ENCODE measurements around the gene SAMD7.

Gene SAMD7

DNA sequence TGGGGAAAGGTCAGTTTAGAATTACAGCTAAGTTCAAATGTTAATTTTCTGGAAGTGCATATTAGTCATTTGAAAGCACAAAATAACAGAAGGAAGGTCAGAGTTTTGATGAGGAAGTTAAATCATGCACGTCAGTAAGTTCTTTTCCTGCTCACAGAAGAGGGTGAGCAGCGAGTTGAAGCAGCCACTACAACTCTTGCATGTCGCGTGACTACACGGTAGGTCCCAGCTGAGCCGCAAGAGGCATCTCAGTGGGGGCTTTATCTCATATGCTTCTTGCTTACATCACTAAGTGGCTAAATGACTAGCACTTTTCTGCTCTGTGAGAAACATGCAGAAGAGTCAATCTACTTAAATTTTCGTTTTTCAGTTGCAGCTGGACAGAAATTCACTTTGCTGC lies 33.9 kb downstream of the SAMD7 start:
- no peak overlapping the region for H3K4me3 ChIP-seq (replicated peaks; ENCODE audit: low read depth, low read length)
- DNase-seq (ENCODE audit: extremely low read depth, low read depth): no peak
- TF ChIP-seq, protein P1, sequence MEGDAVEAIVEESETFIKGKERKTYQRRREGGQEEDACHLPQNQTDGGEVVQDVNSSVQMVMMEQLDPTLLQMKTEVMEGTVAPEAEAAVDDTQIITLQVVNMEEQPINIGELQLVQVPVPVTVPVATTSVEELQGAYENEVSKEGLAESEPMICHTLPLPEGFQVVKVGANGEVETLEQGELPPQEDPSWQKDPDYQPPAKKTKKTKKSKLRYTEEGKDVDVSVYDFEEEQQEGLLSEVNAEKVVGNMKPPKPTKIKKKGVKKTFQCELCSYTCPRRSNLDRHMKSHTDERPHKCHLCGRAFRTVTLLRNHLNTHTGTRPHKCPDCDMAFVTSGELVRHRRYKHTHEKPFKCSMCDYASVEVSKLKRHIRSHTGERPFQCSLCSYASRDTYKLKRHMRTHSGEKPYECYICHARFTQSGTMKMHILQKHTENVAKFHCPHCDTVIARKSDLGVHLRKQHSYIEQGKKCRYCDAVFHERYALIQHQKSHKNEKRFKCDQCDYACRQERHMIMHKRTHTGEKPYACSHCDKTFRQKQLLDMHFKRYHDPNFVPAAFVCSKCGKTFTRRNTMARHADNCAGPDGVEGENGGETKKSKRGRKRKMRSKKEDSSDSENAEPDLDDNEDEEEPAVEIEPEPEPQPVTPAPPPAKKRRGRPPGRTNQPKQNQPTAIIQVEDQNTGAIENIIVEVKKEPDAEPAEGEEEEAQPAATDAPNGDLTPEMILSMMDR (IDR thresholded peaks at IDR 0.05; ENCODE audit: low read depth, low read length, missing control alignments): no peak

DNA sequence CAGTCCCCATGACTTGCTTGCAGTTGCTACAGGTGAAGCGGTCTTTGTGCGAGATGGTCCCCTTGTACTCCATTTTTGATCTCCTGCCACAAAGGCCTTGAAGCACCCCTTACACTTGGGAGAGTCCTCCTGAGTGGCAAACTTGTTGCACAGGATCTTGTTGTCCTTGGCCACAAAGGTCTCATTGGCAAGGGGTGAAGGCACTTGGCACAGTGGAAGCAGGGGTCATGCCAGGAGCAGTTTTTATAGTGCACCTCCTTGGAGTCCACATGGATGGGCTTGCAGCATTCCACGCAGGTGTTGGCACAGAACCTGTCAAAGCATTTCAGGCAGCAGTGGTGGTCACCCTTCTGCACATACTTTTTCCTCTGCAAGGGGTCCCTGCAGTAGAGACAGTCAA lies 35.0 kb downstream of the SAMD7 start:
- TF ChIP-seq, protein P1 (IDR thresholded peaks at IDR 0.05; ENCODE audit: low read depth, low read length, missing control alignments): no peak
- H3K4me3 ChIP-seq (replicated peaks; ENCODE audit: low read depth, low read length): no peak overlapping the region
- no peak for DNase-seq (ENCODE audit: extremely low read depth, low read depth)

DNA sequence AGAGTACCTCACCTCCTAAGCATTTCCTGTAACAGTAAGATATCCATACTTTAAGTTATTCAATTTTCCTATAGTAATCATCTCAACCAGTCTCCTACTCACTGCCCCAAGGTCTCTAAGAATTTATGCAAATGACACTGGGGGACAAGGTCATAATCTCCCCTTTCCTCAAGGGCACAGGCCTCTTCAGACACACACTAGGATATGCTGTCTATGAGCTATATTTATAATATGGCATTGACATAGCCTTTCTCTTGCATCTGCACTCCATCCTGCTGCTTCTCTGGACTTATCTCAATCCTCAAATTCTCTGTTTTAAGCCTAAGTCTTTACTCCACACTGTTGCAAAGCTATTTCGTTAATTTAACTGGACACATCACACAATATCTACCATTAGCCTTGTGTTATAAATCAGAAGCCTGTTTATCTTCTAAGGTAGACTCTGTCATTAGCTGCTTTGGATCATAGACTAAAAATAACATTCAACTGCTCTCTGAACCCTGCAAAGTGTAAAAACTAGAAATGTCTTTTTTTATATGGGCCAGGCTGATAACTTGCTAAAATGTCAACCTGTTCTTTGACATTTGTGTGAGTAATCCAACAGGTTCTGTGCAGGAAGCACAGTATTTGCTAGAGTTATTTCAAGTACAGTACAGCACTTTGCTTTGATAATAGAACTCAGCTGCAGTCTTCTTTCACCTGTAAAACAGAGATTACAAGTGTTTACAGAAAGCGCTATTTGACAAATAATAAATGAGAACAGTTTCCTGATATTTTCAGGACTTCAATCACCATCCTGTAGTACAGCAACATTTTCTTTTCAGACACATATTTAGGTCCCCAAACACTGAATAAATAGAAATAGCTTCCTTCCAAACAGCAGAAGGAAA lies 37.4 kb downstream of the SAMD7 start:
- no peak for DNase-seq (ENCODE audit: extremely low read depth, low read depth)
- TF ChIP-seq, protein P1 (IDR thresholded peaks at IDR 0.05; ENCODE audit: low read depth, low read length, missing control alignments): no peak
- no peak overlapping the region for H3K4me3 ChIP-seq (replicated peaks; ENCODE audit: low read depth, low read length)

DNA sequence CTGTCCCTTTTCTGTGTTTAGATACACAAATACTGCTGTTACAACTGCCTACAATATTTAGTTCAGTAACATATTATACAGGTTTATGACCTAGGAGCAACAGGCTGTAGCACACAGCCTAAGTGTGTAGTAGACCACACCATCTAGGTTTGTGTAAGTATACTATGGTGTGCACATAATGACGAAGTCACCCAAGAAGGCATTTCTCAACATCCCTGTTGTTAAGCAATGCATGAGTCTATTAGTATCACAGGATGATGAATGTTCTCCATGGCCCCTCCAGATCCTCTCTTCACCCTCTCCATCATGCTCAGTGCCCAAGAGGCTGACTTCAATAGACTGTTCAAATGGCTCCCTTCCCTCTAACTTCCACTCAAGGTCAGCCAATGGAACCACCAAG lies 40.7 kb downstream of the SAMD7 start:
- TF ChIP-seq, protein P1 (IDR thresholded peaks at IDR 0.05; ENCODE audit: low read depth, low read length, missing control alignments): no peak
- no peak overlapping the region for H3K4me3 ChIP-seq (replicated peaks; ENCODE audit: low read depth, low read length)
- DNase-seq (ENCODE audit: extremely low read depth, low read depth): no peak

DNA sequence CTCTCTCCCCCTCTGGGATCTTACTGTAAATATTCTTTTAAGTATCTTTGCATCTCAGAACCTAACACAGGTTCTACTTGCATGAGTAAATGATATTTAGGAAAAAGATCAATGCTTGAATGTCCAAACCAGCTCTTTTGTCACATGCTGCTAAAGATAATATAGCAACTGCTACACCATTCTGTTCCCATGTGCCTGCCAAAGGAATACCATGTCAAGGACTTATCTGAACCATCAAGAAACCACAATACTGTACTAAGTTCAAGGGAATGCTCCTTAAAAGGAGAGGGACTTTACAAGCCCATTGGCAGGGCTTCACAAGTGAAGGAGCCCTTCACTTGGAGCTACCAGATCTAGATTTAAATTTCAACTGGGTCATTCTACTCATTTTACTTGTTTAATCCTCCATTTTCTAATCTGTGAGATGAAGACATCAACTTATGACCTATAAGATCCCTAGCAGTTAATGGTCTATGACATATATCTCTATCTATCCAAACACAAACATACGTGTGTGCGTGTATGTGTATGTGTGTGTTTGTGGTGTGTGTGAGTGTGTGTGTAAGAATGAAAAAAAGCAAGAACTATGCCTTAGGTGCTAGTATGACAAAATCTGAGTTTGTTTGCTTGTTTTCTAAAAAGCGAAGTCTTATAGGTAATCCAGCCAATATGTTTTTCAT lies 42.2 kb downstream of the SAMD7 start:
- no peak for DNase-seq (ENCODE audit: extremely low read depth, low read depth)
- TF ChIP-seq, protein P1 (IDR thresholded peaks at IDR 0.05; ENCODE audit: low read depth, low read length, missing control alignments): no peak

DNA sequence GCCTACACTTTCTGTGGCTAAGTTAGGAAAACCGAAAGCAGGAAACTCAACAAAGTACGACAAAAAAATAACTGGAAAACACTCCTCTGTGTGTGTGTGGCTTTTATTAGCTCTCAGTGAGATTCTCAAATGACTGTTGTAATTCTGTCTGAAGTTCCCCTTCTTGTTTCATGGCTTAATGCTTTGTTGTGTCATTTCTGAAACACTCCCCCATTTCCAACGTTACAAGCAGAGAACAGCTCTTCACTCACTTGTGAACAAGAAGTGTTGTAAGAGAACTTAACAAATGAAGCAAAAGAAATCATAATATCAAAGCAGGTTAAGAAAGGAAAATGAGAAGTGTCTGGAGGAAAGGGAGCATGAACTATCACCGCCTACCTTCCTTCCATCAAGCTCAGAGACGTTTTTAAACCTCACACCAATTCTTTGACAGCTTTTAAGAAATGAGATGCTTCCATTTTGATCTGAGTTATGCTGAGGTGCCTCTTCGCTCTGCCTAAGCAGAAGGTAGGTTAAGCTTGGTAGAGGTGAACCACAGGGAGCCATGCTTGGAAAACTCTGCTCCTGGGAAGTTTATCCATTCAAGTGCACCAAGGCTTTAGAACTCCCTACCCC lies 42.9 kb downstream of the SAMD7 start:
- DNase-seq (ENCODE audit: extremely low read depth, low read depth): no peak
- TF ChIP-seq, protein P1 (IDR thresholded peaks at IDR 0.05; ENCODE audit: low read depth, low read length, missing control alignments): no peak
- no peak overlapping the region for H3K4me3 ChIP-seq (replicated peaks; ENCODE audit: low read depth, low read length)

More for the DNA sequence above, 42.2 kb downstream of the SAMD7 start:
- H3K4me3 ChIP-seq (replicated peaks; ENCODE audit: low read depth, low read length): no peak overlapping the region
